A673 (cell line): ENCODE data around the gene IFNA1.

Experiments
- CTCF ChIP-seq: fragments of 300-800, 200-600 bp; sonication (generic); conservative IDR thresholded peaks from 2 replicates; pipeline ENCODE4 v1.5.1; 2017; ENCODE audit warnings: low read depth, mild to moderate bottlenecking, antibody characterized with exemption, low read length, moderate library complexity, mixed read lengths
- EZH2 ChIP-seq: fragments of 200-600 bp; sonication (generic); IDR thresholded peaks from 2 replicates; pipeline ENCODE4 v1.6.1; 2017; ENCODE audit warnings: borderline replicate concordance, low read depth, mild to moderate bottlenecking, mixed read lengths, antibody characterized with exemption, low read length; ENCODE audit not compliant: poor library complexity, severe bottlenecking

- TF ChIP-seq CTCF (peak; percentile 59), EZH2 (no peak)
Observed at GRCh38 chr9:21465859-21466518, 25.8 kb downstream of the IFNA1 start.
